ENCODE measurements around the gene HHAT.

- TF ChIP-seq POLR2A (conservative IDR thresholded peaks at IDR 0.05) (no peak), POLR2AphosphoS5 (IDR thresholded peaks at IDR 0.05; ENCODE audit: control insufficient read depth, insufficient read depth, low read depth, low read length) (no peak), DPF2 (IDR thresholded peaks at IDR 0.05) (no peak), NR2C1 (IDR thresholded peaks at IDR 0.05) (no peak), NR2C1 (tag; IDR thresholded peaks at IDR 0.05) (no peak), TRIM28 (IDR thresholded peaks at IDR 0.05) (no peak)
These were observed 110.5 kb downstream of the HHAT start for GRCh38 chr1:210438928-210439841.
